Globus pallidus (tissue), 1 donor: ENCODE results near the gene RTTN.

Source experiments
- DNase-seq: peaks from one replicate; pipeline ENCODE4 v3.0.0-alpha.2; 2015; ENCODE audit warnings: low spot score

RTTN gene

DNA sequence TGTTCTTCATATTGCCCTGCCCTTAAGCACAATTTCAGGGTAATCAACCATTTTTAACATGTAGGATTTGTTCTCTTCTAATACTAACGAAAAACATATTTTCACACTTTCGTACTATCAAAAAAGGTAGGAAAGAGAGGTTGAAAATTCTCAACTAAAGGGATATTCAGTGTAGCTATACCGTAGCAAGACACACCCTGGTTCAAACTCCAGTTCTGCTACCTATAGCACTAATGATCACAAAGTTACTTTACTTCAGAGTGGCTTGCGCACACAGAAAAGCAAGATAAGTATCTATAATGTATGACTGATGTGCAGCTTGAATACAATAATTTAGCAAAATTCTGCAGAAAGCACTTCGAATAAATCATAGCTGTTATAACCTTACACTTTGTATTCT, 132.1 kb downstream of the RTTN start:
- no peak for DNase-seq

DNA sequence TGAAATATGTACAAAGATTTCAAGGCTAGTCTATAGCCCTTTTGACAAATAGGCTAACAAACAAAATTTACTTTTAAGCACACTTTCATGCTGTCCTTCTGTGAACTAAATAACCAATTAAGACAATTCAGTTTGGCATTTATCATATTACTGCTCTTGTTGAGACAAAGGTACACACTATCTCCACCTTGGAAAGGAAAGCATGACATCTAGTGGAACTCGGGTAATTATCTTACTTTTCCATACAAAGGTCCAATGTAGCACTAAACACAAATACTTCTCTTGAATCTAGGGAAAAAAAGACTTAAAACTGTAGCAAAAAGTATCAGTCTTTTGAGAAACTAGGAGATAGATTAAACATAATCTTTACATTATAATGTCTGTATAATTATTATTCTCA, 132.8 kb downstream of the RTTN start:
- DNase-seq: no peak

DNA sequence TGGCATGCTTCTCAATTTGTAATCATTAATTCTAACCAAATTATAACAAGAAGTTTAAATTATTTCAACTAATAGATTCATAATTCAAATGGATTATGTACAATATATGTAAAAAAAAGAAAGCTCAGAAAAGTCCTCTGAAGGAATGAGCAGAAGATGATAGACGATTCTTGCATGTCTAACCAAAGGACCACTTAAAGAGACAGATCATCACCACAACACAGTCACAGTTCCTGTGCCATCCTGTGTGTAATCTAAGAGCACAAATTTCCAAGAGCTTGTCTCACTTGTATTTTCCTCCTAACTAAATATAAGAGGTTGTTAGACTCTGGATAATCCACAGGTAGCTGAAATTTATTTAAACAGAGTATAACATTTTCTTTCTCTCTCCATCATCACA, 135.5 kb downstream of the RTTN start:
- DNase-seq: no peak

DNA sequence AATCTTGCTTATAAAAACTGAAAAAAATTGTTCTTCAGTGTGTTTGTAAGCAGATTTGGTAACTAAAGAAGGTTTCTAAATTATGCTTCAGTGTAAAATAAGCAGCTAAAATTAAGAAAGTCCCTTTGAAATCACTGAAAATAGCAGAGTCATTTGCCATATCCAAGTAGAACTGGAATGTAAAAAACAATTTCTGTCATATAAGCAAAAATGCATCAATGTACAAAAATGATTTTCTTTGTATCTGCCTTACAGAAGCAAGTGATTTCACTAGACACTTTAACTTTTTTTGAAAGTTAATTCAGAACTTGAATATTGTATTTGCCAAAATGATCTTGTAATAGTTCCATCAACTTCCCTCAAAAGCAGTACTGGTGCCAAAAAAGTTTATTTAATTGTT, 136.1 kb downstream of the RTTN start:
- DNase-seq: no peak

DNA sequence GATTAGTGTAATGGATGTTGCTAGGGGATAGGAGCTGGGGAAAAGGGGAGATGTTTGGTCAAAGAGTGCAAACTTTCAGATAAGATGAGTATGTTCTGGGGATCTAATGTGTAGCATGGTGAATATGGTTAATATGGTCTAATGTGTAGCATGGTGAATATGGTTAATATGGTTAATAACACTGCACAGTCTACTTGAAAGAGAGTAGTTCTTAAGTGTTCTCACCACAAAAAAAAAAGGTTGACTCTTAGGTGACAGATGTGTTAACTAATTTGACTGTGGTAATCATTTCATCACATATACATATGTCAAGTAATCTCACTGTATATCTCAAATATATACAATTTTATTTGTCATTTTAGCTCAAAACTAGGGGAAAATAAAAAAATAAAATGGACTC, 136.5 kb downstream of the RTTN start:
- DNase-seq: no peak

DNA sequence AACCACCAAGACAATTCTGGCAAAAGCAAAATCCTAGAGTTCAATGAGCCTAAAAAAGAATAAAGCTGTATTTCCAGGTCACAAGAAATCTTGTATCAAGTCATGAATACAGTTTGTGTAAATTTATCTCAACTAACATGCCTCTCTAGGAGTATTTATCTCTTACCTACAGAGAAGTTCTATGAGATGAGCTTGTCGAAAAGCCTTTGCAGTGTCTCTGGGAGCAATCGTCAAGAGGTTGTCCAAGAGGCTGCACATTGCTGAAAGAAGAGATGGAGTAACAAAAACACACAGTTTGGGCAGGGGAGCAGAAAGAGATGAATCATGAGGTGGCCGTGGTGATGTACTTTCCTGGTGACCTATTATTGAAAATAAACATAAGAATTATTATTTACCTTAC, 145.8 kb downstream of the RTTN start:
- DNase-seq: no peak

DNA sequence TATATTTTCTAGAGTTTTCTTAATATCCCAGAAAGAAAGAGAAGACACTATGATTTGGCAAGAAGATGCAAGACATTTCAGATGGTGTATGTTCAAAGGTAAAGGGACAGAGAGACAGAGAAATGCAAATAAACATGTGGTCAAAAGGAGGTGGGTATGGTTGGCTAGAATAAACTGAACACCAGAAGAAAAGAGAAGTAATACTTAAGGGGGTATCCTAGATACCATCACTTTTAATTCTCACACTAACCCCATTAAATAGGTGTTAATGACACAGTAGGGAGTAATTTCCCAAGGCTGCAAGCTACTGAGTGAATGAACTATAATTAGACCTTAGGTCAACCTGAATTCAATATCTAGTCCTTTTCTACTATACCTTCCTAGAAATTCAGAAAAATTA, 146.6 kb downstream of the RTTN start:
- no peak for DNase-seq

DNA sequence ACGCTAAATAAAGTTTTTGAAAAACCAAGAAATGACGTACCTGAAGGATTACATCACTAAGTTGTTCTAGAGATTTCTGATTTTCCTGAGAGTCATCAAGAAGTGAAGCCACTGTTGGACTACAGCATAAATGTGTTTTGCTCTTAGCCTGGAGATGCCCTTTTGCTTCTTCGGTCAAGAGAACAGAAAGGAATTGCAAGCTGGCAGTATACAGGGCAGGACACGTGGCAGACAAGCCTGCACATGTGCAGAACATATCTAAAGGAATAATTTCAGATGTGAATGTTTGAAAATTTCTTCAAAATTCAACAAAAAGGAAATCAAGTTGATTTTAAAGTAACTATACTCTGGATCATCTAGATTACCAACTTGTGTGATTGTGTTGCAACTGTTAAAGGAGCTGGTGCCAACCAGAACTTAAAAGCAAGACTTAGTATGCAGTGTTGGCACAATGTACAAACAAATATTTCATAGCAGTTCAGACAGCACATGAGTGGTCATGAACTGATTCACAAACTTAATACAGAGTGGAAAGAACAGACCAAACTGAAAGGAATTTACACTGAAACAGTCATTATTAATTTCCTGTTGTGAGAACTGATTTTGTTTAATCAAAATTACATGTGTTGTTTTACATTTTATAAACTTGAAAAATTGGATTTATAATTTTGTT, 157.4 kb downstream of the RTTN start:
- no peak for DNase-seq

DNA sequence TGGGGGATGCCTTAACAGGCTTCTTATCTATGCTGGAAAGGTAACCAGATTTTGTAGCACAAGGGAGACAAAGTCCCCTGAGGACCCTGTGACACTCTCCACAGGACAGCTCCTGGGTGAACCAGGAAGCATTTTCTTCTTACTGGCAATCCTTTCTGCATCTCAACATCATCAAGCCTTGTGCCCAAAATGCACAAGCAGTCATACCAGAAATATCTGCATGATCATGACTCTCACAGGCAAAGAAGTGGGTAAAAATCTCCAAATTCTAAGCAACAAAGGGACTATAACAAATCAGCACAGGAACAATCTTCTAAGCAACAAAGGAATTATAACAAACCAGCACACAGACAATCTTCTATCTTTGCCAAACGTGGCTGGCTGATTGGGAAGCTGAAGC, 158.7 kb downstream of the RTTN start:
- DNase-seq: no peak

DNA sequence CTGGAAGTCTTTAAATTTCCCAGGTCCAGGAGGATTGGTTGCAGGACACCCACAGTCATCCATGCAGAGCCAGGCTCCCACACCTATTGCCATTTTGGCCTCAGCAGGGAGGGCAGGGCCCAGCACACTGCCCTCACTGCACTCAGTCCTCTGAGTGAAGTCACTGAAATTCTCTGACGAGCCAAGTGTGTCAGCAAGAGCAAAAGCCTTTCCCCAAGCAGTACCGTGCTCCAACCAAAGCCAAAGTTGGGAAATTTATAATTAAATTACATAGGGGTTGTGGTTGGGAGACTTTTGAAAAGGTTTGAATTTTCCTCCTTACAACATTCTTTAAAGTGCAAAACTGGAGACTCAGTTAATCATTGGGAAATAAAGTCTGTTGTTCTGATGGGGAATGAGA, 159.3 kb downstream of the RTTN start:
- no peak for DNase-seq

DNA sequence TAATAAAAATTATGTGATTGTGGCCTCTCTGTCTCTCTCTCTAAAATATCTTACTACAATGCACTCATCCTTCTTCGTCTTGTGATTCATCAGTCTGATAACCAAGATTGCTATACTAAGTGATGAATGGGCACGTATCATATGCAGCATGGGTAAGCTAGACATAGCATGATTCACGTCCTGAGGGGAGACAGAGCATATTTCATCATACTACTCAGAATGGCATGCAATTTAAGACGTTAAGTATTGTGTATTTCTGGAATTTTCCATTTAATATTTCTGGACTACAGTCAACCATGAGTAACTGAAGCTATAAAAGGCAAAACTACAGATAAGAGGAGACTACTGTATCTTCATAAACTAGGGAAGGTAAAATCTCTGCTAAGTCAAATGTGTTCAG, 160.9 kb downstream of the RTTN start:
- no peak for DNase-seq

DNA sequence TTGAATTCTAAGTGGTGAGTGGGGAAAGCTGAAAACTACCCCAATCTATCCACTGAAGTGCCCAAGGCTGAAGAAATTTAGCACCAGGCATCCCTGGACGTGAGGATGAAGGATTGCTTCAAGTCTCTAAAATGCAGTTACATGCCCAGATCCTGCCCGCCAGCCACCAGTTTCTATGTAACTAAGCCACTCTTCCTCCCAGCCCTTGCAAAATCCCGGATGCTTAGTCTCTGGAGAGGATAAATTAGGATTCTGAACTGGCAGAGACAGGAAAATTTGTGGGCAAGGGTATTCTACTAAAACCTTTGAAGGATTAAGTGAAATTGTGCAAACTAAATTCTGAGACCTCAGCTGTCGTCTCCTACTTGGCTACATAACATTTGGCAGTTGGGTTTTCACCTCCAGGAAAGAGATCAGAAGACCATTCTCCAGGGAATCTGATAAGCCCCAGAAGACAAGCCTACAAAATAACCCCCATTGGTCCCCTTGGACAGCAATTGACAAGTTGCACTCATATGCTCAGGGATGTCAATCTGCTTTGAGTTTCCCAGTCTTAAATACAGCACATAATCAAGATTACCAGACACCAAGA, 163.9 kb downstream of the RTTN start:
- DNase-seq: no peak

DNA sequence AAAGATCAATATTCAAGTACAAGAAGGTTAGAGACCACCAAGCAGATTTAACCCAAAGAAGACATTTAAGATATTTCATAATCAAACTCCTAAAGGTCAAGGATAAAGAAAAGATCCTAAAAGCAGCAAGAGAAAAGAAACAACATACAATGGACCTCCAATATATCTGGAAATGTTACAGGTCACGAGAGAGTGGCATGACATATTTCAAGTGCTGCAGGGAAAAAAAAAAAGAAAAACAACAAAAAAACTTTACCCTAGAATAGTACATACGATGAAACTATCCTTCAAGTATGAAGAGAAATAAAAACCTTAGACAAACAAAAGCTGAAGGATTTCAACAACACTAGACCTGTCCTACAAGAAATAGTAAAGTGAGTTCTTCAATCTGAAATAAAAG, 166.3 kb downstream of the RTTN start:
- no peak for DNase-seq

DNA sequence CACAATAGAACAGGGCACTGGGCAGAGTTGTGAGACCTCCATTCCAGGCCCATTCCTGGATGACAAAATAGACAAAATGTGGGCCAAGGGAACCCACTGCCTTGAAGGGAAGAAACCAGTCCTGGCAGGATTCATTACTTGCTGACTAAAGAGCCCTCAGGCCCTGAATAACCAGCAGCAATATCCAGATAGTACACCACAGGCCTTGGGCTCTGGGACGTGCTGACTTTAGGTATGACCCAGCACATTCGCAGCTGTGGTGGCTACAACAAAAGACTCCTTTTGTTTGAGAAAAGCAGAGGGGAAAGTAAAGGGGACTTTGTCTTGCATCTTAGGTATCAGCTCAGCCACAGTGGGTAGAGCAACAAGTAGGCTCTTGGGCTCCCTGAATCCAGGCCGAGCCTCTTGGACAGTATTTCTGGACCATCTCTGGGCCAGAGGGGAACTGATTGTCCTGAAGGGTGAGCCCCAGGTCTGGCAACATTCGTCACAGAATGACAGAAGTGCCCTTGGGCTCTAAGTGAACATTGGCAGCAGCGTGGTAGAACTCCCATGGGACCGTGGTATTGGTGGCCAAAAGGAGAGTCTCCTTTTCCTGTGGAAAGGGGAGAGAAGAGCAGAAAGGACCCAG, 167.9 kb downstream of the RTTN start:
- no peak for DNase-seq

DNA sequence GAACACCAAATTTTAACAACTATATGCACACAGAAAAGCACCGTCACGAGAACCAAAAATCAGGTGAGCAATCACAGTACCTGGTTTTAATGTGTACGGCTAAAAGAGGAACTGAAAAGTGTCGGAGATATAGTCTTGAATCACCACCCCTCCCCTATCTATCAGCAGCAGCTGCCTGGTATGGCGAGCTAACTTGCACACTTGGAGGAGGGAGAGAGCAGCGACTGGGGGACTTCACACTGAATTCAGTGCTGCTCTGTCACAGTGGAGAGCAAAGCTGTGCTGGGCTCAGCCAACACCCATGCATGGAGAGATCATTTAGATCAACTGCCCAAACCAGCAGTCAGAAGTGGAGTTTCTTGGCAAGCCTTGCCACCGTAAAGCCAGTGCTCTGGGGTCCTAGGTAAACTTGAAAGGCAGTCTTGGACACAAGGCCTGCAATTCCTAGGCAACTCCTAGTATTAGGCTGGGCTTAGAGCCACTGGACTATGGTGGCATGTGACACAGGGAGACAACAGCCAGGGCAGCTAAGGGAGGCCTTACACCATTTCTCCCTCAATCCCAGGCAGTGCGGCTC, 168.6 kb downstream of the RTTN start:
- peak; percentile 36 for DNase-seq

DNA sequence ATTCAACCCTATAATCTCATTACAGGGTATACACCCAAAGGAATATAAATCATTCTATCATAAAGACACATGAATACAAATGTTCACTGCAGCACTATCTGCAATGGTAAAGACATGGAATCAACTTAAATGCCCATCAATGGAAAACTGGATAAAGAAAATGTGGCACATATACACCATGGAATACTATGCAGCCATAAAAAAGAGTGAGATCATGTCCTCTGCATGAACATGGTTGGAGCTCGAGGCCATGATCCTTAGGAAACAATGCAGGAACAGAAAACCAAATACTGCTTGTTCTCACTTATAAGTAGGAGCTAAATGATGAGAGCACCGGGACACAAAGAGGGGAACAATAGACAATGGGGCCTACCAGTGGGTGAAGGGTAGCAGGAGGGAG, 169.3 kb downstream of the RTTN start:
- DNase-seq: no peak

DNA sequence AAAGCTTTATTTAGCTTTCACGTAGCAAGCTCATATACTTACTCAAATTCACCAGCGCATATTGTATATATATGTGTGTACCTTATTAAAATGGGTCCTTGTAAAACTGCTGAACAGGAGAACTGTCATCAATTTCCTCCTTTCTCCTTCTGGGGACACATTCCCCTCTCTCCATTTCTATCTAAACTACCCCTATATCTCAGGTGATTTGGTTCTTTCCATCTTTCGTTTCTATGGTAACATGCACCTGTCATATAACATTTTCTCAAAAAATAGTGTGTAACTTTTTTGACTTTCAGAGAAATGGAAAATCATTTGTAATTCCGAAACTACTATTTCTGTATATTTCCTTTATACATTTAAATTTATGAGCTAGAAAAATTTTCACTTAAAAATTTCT, 174.3 kb downstream of the RTTN start:
- DNase-seq: no peak

DNA sequence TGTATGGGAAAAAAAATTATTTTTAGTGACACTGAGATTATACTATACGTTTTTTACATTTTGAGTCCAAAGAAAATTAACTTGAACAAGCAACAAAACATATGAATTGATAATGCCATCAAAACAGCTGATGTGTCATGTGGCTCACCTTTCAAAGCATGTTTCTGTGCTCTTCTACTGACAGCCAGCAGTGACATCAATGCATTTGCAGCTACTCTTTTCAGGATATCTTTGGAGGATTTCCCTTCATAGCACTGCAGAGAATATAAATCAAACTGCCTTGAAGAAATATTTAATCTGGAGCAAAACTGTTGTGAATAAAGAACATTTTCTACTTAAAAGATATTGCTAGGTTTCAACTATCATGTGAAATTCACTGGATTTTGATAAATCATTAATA, 174.8 kb downstream of the RTTN start:
- no peak for DNase-seq

DNA sequence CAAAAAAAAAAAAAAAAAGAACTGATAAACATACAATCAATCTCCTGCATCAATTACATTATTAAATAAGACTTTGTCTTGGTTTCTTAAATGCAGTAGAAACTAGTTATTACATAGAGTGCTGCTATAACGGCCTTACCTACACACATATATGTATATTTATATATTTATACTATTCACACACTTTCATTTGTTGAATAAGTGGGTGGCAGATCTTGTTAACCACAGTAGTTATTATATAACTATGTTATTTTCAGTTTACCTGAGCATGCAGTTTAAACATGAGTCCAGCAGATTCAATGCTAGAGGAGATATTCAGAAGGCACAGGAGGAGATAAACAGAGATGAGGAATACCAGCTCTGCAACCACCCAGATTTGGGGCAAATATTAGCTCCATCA, 176.3 kb downstream of the RTTN start:
- no peak for DNase-seq

DNA sequence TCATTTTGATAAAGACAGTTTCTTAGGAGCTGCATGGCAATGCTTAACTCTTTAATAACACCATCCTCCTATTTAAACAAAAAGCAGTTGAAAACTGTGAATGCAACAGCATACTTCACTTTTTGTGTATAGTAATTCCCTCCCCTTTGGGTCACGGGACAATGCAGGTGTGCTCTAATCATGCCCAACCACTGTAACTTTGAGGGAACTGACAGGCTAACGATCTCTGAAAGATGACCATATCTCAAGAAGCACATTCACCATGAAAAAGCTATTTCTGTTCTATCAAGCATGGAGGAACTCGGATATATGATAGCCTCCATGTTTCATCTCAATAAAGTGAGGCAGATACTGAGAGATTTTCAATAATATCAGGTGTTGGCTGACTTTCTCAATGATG, 176.8 kb downstream of the RTTN start:
- no peak for DNase-seq

DNA sequence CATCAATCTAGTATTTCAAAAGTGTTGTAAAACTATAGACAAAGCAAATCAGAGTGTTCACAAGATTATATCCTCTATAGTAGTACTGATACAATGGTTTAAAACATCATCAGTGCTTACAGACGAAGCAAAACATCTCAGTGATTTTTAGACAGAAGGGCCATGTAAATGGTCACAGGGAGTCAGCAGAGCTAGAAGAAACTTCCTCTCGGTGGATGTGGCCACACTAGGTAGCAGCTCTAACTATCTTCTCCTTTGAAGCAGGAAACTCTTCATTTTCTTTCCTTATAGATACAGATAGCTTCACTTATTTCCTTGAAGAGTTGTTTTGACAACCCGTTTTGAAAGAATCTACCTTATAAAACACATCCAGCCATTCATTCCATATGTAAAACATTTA, 177.4 kb downstream of the RTTN start:
- DNase-seq: no peak

DNA sequence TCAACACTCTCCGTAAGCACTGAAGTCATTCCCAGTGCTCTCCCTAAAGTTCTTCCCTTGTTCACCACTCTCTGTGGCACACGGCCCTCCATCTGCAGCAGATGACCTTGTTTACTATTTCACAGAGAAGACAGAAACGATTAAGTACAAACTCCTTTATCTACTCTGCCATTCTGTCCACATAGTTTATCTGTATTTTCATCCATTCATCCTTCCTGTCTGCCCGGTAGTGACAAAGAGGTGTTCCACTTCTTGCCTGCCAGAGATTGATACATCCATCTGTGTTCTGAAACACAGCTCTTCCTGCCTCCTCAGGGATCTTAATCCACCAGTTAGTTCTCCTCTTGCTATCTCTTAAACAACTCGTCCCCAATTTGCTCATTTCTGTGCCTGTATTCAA, 179.9 kb downstream of the RTTN start:
- no peak for DNase-seq

DNA sequence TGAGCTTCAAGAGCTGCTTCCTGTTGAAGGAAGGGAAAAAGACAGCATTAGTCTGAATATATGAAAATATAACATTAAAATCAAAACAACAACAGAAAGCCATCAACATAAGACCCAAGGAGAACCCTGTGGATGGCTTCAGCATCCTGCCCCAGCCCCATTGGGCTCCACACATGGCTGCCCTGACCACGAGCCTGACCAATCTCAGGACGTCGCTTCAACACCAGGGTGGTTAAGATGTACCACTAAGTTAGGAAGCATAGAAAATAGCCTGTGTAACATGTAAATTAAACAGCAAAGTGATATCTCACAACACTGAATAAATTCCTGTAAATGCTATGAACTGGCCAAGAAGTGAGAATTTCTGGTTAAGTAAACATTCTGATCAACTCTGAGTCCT, 180.7 kb downstream of the RTTN start:
- no peak for DNase-seq

DNA sequence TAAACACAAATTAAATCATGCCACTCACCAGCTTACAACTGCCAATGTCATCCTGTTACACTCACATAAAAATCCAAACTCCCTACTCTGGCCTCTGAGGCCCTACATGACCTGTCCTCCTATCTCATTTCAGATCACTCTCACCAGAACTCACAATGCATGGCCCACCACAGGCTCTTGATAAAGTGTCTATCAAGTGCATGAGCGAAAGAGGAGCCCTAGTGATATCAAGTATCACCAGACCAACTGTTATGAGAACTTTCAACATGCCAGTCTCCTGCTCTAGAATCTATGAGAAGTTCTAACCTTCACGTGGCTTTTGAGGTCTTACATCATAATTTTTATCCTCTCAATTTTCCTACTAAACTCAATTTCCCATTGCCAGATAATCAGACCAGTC, 181.4 kb downstream of the RTTN start:
- DNase-seq: no peak
